ENCODE data around the gene KMT2C.

The KMT2C gene

GRCh38 chr7:152103691-152104090, 332.1 kb downstream of the KMT2C start:
- TF ChIP-seq CTCF (IDR thresholded peaks at IDR 0.05; ENCODE audit: insufficient read depth, low read depth, low read length, missing control alignments), result no peak
- H3K4me3 ChIP-seq (ENCODE audit: low read depth, low read length), result no peak overlapping the region
- DNase-seq (ENCODE audit: low read depth), result no peak

GRCh38 chr7:152103066-152103465, 332.7 kb downstream of the KMT2C start:
- DNase-seq (ENCODE audit: low read depth), result no peak
- H3K4me3 ChIP-seq (ENCODE audit: low read depth, low read length), result no peak overlapping the region
- TF ChIP-seq CTCF (IDR thresholded peaks at IDR 0.05; ENCODE audit: insufficient read depth, low read depth, low read length, missing control alignments), result no peak

GRCh38 chr7:152097330-152097729, 338.5 kb downstream of the KMT2C start:
- no peak for TF ChIP-seq CTCF (IDR thresholded peaks at IDR 0.05; ENCODE audit: insufficient read depth, low read depth, low read length, missing control alignments)
- no peak overlapping the region for H3K4me3 ChIP-seq (ENCODE audit: low read depth, low read length)
- no peak for DNase-seq (ENCODE audit: low read depth)

GRCh38 chr7:152095771-152096170, 340.0 kb downstream of the KMT2C start:
- no peak for TF ChIP-seq CTCF (IDR thresholded peaks at IDR 0.05; ENCODE audit: insufficient read depth, low read depth, low read length, missing control alignments)
- DNase-seq (ENCODE audit: low read depth), result no peak
- H3K4me3 ChIP-seq (ENCODE audit: low read depth, low read length), result no peak overlapping the region

- TF ChIP-seq CTCF (IDR thresholded peaks at IDR 0.05; ENCODE audit: insufficient read depth, low read depth, low read length, missing control alignments), result no peak
These were observed 342.1 kb downstream of the KMT2C start for GRCh38 chr7:152093717-152094116.

GRCh38 chr7:152090747-152091146, 345.1 kb downstream of the KMT2C start:
- no peak overlapping the region for H3K4me3 ChIP-seq (ENCODE audit: low read depth, low read length)
- no peak for TF ChIP-seq CTCF (IDR thresholded peaks at IDR 0.05; ENCODE audit: insufficient read depth, low read depth, low read length, missing control alignments)
- no peak for DNase-seq (ENCODE audit: low read depth)

More at GRCh38 chr7:152093717-152094116, 342.1 kb downstream of the KMT2C start:
- no peak for DNase-seq (ENCODE audit: low read depth)
- H3K4me3 ChIP-seq (ENCODE audit: low read depth, low read length), result no peak overlapping the region

GRCh38 chr7:152089183-152089582, 346.6 kb downstream of the KMT2C start:
- no peak overlapping the region for H3K4me3 ChIP-seq (ENCODE audit: low read depth, low read length)
- no peak for TF ChIP-seq CTCF (IDR thresholded peaks at IDR 0.05; ENCODE audit: insufficient read depth, low read depth, low read length, missing control alignments)
- DNase-seq (ENCODE audit: low read depth), result no peak

Data from GM12865 (cell line).